ENCODE results near the gene VIPR2. TPM values are rescaled to one million over a fixed set of nuclear protein-coding genes. Genes with fewer than 3 reads are reported as not detected.

VIPR2 gene, protein sequence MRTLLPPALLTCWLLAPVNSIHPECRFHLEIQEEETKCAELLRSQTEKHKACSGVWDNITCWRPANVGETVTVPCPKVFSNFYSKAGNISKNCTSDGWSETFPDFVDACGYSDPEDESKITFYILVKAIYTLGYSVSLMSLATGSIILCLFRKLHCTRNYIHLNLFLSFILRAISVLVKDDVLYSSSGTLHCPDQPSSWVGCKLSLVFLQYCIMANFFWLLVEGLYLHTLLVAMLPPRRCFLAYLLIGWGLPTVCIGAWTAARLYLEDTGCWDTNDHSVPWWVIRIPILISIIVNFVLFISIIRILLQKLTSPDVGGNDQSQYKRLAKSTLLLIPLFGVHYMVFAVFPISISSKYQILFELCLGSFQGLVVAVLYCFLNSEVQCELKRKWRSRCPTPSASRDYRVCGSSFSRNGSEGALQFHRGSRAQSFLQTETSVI
- total RNA-seq (2021) (not detected in 2 replicates), Bru-seq, nascent RNA (percentile 2 among the genes with signal in this experiment), BruChase-seq, experiment 1, labeled RNA remaining after a 2-hour chase (percentile 1 among the genes with signal in this experiment), BruChase-seq, experiment 2, labeled RNA remaining after a 6-hour chase (not detected)
- long read RNA-seq = 0 reads

DNA sequence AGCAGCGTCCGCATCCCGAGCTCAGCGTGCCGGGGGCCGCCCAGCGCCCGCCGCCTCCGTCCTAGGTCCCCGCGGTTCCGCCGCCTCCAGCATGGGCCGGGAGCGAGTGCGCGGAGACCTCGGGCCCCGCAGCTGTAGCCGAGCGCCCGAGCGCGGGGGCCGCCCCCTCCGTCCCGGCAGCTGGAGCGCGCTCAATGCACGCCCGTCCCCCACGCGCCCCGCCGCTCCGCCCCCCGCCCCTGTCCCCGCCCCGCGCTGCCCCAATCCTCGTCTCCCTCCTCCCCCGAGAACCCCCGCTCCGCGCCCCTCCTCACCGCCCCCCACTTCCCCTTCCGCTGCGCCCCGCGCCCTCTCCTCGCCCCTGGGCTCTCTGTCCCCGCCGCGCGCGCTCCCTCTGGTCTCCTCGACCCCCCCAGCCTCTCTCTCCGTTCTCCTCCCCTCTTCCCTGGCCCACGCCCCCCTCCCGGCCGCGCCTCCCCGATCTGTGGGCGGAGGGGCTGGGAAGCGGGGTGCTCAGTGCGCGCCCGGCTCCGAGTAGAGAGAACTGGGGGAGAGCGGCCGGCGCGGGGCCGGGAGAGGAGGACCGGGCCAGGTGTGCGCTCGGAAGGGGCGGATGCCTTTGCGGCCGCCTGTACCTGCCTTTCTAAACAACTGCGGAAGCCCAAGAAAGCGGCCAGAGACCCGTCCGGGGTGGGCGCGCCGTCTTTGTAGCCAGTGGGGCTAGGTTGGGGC lies at the start of gene VIPR2:
VIPR2 (minus strand) TSS at position 110 of the 732 bp plus-strand sequence; CDS start at position 14, 96 bp downstream.
- H3K4me3 ChIP-seq = no peak within 1 kb of the TSS
- ChIA-PET CTCF (no interaction called here), POLR2A (ENCODE audit: unreplicated experiment) (no interaction called here)
- intact Hi-C loops (cut with micrococcal nuclease; ENCODE audit: unreplicated experiment) = no loop called here
- no peaks in the 10 kb centered on the region for H3K9me2 ChIP-seq (ENCODE audit: insufficient read depth)
- H3K79me2 ChIP-seq (ENCODE audit: low read depth) = no peaks in the 10 kb centered on the region
- H3K4me2 ChIP-seq = no peak within 1 kb of the TSS
- no peaks in the 10 kb centered on the region for H4K20me1 ChIP-seq (ENCODE audit: insufficient read depth)
- DNase-seq = no peak
- no peak within 1 kb of the TSS for H3K27ac ChIP-seq
- no peaks in the 10 kb centered on the region for H3K9me3 ChIP-seq (ENCODE audit: insufficient read depth, low read depth)
- H2AFZ ChIP-seq = no peak within 1 kb of the TSS
- BruUV-seq (replicated peaks) = no TSS peak
- H3K36me3 ChIP-seq (ENCODE audit: low read depth) = no peaks in the 10 kb centered on the region
- TF ChIP-seq, protein P1, sequence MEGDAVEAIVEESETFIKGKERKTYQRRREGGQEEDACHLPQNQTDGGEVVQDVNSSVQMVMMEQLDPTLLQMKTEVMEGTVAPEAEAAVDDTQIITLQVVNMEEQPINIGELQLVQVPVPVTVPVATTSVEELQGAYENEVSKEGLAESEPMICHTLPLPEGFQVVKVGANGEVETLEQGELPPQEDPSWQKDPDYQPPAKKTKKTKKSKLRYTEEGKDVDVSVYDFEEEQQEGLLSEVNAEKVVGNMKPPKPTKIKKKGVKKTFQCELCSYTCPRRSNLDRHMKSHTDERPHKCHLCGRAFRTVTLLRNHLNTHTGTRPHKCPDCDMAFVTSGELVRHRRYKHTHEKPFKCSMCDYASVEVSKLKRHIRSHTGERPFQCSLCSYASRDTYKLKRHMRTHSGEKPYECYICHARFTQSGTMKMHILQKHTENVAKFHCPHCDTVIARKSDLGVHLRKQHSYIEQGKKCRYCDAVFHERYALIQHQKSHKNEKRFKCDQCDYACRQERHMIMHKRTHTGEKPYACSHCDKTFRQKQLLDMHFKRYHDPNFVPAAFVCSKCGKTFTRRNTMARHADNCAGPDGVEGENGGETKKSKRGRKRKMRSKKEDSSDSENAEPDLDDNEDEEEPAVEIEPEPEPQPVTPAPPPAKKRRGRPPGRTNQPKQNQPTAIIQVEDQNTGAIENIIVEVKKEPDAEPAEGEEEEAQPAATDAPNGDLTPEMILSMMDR (conservative IDR thresholded peaks at IDR 0.05) = no peak
- TF ChIP-seq EZH2 (IDR thresholded peaks at IDR 0.05; ENCODE audit: low read depth) = no peak
- H3K27me3 ChIP-seq (ENCODE audit: insufficient read depth, low read depth) = peaks cover 76% of the 10 kb centered on the region
- H3K4me1 ChIP-seq (replicated peaks; ENCODE audit: insufficient read depth) = no peaks in the 10 kb centered on the region
- H3F3A ChIP-seq (ENCODE audit: insufficient read depth, low read depth) = no peaks in the 10 kb centered on the region

GRCh38 chr7:159193543-159194090 lies 49.0 kb upstream of the VIPR2 start:
- Histone ChIP-seq H3K79me2 (ENCODE audit: low read depth) (no peaks in the 10 kb centered on the region), H3K9me3 (ENCODE audit: insufficient read depth, low read depth) (no peaks in the 10 kb centered on the region), H3K4me3 (no peak overlapping the region), H3K36me3 (ENCODE audit: low read depth) (no peaks in the 10 kb centered on the region), H3K27ac (no peak overlapping the region), H3K9me2 (ENCODE audit: insufficient read depth) (no peaks in the 10 kb centered on the region), H3K4me2 (no peak overlapping the region), H3K27me3 (ENCODE audit: insufficient read depth, low read depth) (peaks cover 90% of the 10 kb centered on the region), H3F3A (ENCODE audit: insufficient read depth, low read depth) (no peaks in the 10 kb centered on the region), H3K4me1 (replicated peaks; ENCODE audit: insufficient read depth) (no peaks in the 10 kb centered on the region), H4K20me1 (ENCODE audit: insufficient read depth) (no peaks in the 10 kb centered on the region), H2AFZ (no peak overlapping the region)
- ChIA-PET CTCF (no interaction called here), POLR2A (ENCODE audit: unreplicated experiment) (no interaction called here)
- no TSS peak for BruUV-seq (replicated peaks)
- DNase-seq = no peak
- intact Hi-C loops (cut with micrococcal nuclease; ENCODE audit: unreplicated experiment) = no loop called here
- no peak for TF ChIP-seq EZH2 (IDR thresholded peaks at IDR 0.05; ENCODE audit: low read depth)
- TF ChIP-seq, protein P1 (conservative IDR thresholded peaks at IDR 0.05) = no peak

DNA sequence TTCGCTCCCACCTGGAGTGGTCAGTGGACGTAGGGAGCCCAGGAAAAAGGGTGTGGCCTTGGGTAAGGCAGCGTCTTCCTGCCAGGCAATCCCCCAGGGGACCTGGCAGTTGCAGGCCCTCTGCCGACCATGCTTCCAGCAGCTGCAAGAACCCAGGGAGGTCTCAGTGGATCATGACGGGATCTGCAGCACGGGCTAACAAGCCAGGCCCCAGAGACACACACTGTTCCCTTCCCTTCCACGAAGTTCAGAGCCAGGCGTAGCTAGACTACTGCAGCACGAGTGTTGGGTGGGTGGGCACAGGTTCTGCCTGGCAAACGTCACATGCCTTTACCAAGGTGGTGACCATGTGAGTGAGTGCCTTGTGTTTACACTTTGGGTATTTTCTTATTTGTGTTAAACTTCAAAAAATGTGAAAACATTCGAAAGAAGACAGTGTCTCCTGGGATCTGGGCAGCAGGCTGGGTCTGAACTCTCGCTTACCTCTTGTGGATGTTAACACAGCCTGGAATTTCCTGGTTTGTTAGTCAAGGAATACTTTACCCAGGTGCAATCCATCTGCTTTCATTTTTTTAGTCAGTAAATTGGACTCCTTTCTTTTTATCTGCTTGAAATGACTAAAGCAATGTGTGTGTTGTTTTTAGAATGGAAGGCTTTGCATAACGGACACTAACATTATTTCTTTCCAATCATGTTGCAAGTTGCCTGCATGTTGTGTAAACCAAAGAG lies 48.2 kb upstream of the VIPR2 start:
- no peak for DNase-seq
- Histone ChIP-seq H3K79me2 (ENCODE audit: low read depth) (no peaks in the 10 kb centered on the region), H3K9me2 (ENCODE audit: insufficient read depth) (no peaks in the 10 kb centered on the region), H3K4me3 (no peak overlapping the region), H3K36me3 (ENCODE audit: low read depth) (no peaks in the 10 kb centered on the region), H3K27me3 (ENCODE audit: insufficient read depth, low read depth) (peaks cover 83% of the 10 kb centered on the region), H3K27ac (no peak overlapping the region), H3K4me1 (replicated peaks; ENCODE audit: insufficient read depth) (no peaks in the 10 kb centered on the region), H4K20me1 (ENCODE audit: insufficient read depth) (no peaks in the 10 kb centered on the region), H2AFZ (no peak overlapping the region), H3F3A (ENCODE audit: insufficient read depth, low read depth) (no peaks in the 10 kb centered on the region), H3K9me3 (ENCODE audit: insufficient read depth, low read depth) (no peaks in the 10 kb centered on the region), H3K4me2 (no peak overlapping the region)
- no TSS peak for BruUV-seq (replicated peaks)
- ChIA-PET POLR2A (ENCODE audit: unreplicated experiment) (no interaction called here), CTCF (no interaction called here)
- intact Hi-C loops (cut with micrococcal nuclease; ENCODE audit: unreplicated experiment) = no loop called here
- TF ChIP-seq, protein P1 (conservative IDR thresholded peaks at IDR 0.05) = no peak
- TF ChIP-seq EZH2 (IDR thresholded peaks at IDR 0.05; ENCODE audit: low read depth) = no peak
